ENCODE data around the gene SPACA6.

- TF ChIP-seq USF2 (CRISPR knock-in tag; IDR thresholded peaks at IDR 0.05) (no peak), POLR2AphosphoS2 (IDR thresholded peaks at IDR 0.05; ENCODE audit: low read length) (no peak), MXD1 (CRISPR knock-in tag; IDR thresholded peaks at IDR 0.05; ENCODE audit: borderline replicate concordance, poor library complexity, severe bottlenecking) (no peak), MAFG (tag; conservative IDR thresholded peaks at IDR 0.05) (no peak), U2AF1 (optimal IDR thresholded peaks at IDR 0.05; ENCODE audit: low read depth, low read length) (no peak), EP300 (IDR thresholded peaks at IDR 0.05; ENCODE audit: low read length) (no peak), ZFP36 (IDR thresholded peaks at IDR 0.05; ENCODE audit: low read depth, low read length, partially characterized antibody) (no peak)
Measured at GRCh38 chr19:51652266-51652665, 40.9 kb upstream of the SPACA6 start.
